Astrocyte (in vitro differentiated cells and primary cell): ENCODE results near the gene CARM1.

Experiments
- EZH2 ChIP-seq: IDR thresholded peaks from 2 replicates; pipeline ENCODE4 v1.6.1; 2012; ENCODE audit warnings: mild to moderate bottlenecking, low read length, inconsistent platforms; ENCODE audit not compliant: insufficient read depth
- TF ChIP-seq, protein P1 (sequence below): IDR thresholded peaks from 2 replicates; pipeline ENCODE4 v1.5.1; 2011; ENCODE audit warnings: low read depth, mild to moderate bottlenecking, inconsistent platforms, low read length, moderate library complexity; ENCODE audit not compliant: insufficient read depth

DNA sequence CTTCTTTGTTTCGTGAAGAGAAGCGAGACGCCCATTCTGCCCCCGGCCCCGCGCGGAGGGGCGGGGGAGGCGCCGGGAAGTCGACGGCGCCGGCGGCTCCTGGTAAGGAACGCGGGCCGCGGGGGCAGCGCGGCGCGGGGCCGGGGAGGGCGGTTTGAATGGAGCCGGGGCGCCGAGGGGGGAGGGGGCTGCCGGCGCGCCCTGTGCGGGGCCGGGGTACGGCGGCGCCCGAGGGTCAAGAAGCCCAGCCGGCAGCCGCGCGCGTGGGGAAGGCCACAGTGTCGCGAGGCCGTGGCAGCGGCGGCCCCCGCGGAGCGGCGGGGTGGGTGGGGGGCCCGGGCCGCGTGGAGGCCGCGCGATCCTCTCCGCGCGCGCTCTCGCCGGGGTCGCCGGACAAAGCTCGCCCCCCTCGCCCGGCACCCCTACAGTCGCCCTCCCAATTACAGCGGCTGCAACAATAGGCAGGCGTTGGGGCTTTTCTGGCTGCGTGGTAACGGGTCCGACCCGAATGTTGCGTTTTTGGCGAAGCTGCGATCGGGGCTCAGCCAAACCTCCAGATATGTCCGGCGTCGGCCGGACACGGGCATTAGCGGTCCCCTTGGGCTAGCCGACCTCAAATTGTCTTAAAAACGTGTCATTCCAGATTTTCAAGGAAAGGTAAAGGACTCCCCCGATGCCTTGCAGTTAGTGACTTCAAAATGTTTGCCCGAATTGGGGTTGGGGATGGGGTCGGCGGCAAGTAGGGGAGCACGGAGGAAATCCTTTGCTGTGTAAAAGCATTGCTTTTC lies 89.9 kb downstream of the CARM1 start:
- TF ChIP-seq, protein P1, sequence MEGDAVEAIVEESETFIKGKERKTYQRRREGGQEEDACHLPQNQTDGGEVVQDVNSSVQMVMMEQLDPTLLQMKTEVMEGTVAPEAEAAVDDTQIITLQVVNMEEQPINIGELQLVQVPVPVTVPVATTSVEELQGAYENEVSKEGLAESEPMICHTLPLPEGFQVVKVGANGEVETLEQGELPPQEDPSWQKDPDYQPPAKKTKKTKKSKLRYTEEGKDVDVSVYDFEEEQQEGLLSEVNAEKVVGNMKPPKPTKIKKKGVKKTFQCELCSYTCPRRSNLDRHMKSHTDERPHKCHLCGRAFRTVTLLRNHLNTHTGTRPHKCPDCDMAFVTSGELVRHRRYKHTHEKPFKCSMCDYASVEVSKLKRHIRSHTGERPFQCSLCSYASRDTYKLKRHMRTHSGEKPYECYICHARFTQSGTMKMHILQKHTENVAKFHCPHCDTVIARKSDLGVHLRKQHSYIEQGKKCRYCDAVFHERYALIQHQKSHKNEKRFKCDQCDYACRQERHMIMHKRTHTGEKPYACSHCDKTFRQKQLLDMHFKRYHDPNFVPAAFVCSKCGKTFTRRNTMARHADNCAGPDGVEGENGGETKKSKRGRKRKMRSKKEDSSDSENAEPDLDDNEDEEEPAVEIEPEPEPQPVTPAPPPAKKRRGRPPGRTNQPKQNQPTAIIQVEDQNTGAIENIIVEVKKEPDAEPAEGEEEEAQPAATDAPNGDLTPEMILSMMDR: no peak
- TF ChIP-seq EZH2: no peak
